GM23248 (cell line): Measurements from ENCODE around the gene GNL3. TPM values are rescaled to one million over a fixed set of nuclear protein-coding genes. Genes with fewer than 3 reads are reported as not detected.
"Not testable (repeated sequence)": the region's sequence is repeated elsewhere in the genome, so short reads cannot be mapped to it uniquely, and the experiment has no call there.

Experiments
- DNase-seq: peaks from one replicate; pipeline ENCODE4 v3.0.0-alpha.2; 2015
- H2AFZ ChIP-seq: fragments of 200-600 bp; sonication (generic); 2 replicates; pipeline ENCODE4 v1.6.1; 2016; ENCODE audit warnings: antibody characterized with exemption
- H3F3A ChIP-seq: fragments of 200-600 bp; sonication (generic); 2 replicates; pipeline ENCODE4 v1.6.1; 2016; ENCODE audit warnings: mild to moderate bottlenecking, antibody characterized with exemption, mixed run types; ENCODE audit not compliant: insufficient read depth
- H3K27ac ChIP-seq: fragments of 200-600 bp; sonication (generic); 2 replicates; pipeline ENCODE4 v1.5.1; 2016; ENCODE audit warnings: mild to moderate bottlenecking
- H3K27me3 ChIP-seq: fragments of 200-600 bp; sonication (generic); replicated peaks from 2 replicates; pipeline ENCODE4 v1.6.1; 2016; ENCODE audit warnings: mild to moderate bottlenecking; ENCODE audit not compliant: insufficient read depth
- H3K36me3 ChIP-seq: fragments of 200-600 bp; sonication (generic); 2 replicates; pipeline ENCODE4 v1.6.1; 2016; ENCODE audit warnings: low read depth, mild to moderate bottlenecking
- H3K4me1 ChIP-seq: fragments of 200-600 bp; sonication (generic); 2 replicates; pipeline ENCODE4 v1.6.1; 2016; ENCODE audit warnings: mild to moderate bottlenecking; ENCODE audit not compliant: insufficient read depth
- H3K4me2 ChIP-seq: fragments of 200-600 bp; sonication (generic); one replicate; pipeline ENCODE4 v1.6.1; 2016; ENCODE audit warnings: mild to moderate bottlenecking; ENCODE audit not compliant: unreplicated experiment
- H3K4me3 ChIP-seq: fragments of 200-600 bp; sonication (generic); 2 replicates; pipeline ENCODE4 v1.5.1; 2016; ENCODE audit warnings: mild to moderate bottlenecking
- H3K79me2 ChIP-seq: fragments of 200-600 bp; sonication (generic); 2 replicates; pipeline ENCODE4 v1.6.1; 2016; ENCODE audit warnings: mild to moderate bottlenecking; ENCODE audit not compliant: insufficient read depth
- H3K9ac ChIP-seq: fragments of 200-600 bp; sonication (generic); 2 replicates; pipeline ENCODE4 v1.6.1; 2016; ENCODE audit warnings: mild to moderate bottlenecking
- H3K9me2 ChIP-seq: fragments of 200-600 bp; sonication (generic); 2 replicates; pipeline ENCODE4 v1.6.1; 2016; ENCODE audit warnings: mixed run types, mild to moderate bottlenecking, moderate library complexity; ENCODE audit not compliant: insufficient read depth
- H3K9me3 ChIP-seq: fragments of 200-600 bp; sonication (generic); one replicate; pipeline ENCODE4 v1.6.1; 2017; ENCODE audit warnings: low read depth
- H4K20me1 ChIP-seq: fragments of 200-600 bp; sonication (generic); 2 replicates; pipeline ENCODE4 v1.6.0; 2016; ENCODE audit not compliant: insufficient read depth
- EZH2 ChIP-seq: fragments of 200-600 bp; sonication (generic); IDR thresholded peaks from 2 replicates; pipeline ENCODE4 v1.6.1; 2018; ENCODE audit warnings: antibody characterized with exemption, mild to moderate bottlenecking; ENCODE audit not compliant: insufficient read depth, poor library complexity, severe bottlenecking
- EZH2phosphoT487 ChIP-seq: fragments of 200-600 bp; sonication (generic); IDR thresholded peaks from 2 replicates; pipeline ENCODE4 v1.6.1; 2018; ENCODE audit warnings: antibody characterized with exemption, moderate library complexity, mild to moderate bottlenecking, low read depth; ENCODE audit not compliant: insufficient read depth
- WGBS, 2 experiments: methylation state at CpG; one replicate each; pipeline ENCODE4 v1.1.6; 2015 to 2017; ENCODE audit warnings: low lambda C conversion rate in 2 of 2, low coverage in 1 of 2; ENCODE audit errors: missing lambda C conversion rate in 2 of 2; 5-methylcytosine and 5-hydroxymethylcytosine counted together
- in situ Hi-C: fragments of 300-500 bp; cut with MboI; formaldehyde crosslinking; loops from 2 replicates; pipeline ENCODE4 v1.15.0; 2020
- polyA plus RNA-seq: library from polyadenylated mRNA; unstranded; fragments of >200 nt; fragmentation: Nextera tagmentation; extraction: Ambion mirVana; gene quantifications from 2 replicates; pipeline ENCODE4 v1.2.1, GENCODE V29; 2016
- total RNA-seq: library from RNA; depleted of rRNA; stranded (reverse); fragments of >200 nt; shearing (Covaris generic); gene quantifications from 2 replicates; pipeline ENCODE4 v1.2.3, GENCODE V29; 2014

GNL3 gene
- total and polyA plus RNA-seq, 2 experiments from 2014 or later = 98.8 to 108 TPM

GRCh38 chr3:52721730-52722008 lies 35.8 kb downstream of the GNL3 start:
- DNase-seq = no peak

GRCh38 chr3:52722491-52722890 lies 36.7 kb downstream of the GNL3 start:
- no peaks in the 10 kb centered on the region for H3K27me3 ChIP-seq
- H3K27ac ChIP-seq = no peak overlapping the region
- H3K9me3 ChIP-seq = no peaks in the 10 kb centered on the region
- in situ Hi-C loops = no loop called here
- no peaks in the 10 kb centered on the region for H3K79me2 ChIP-seq
- no peak overlapping the region for H3K4me2 ChIP-seq
- DNase-seq = peak; percentile 10
- H3F3A ChIP-seq = no peaks in the 10 kb centered on the region
- H2AFZ ChIP-seq = no peak overlapping the region
- H3K4me1 ChIP-seq = no peaks in the 10 kb centered on the region
- no peak overlapping the region for H3K9ac ChIP-seq
- H3K4me3 ChIP-seq = no peak overlapping the region
- H3K36me3 ChIP-seq = no peaks in the 10 kb centered on the region
- no peaks in the 10 kb centered on the region for H3K9me2 ChIP-seq
- H4K20me1 ChIP-seq = no peaks in the 10 kb centered on the region
- 90 to 94% methylated on average over 7 of the region's 7 CpGs for WGBS, 2 experiments
- TF ChIP-seq EZH2 = no peak
- TF ChIP-seq EZH2phosphoT487 = no peak

More at GRCh38 chr3:52721730-52722008, 35.8 kb downstream of the GNL3 start:
- H4K20me1 ChIP-seq = no peaks in the 10 kb centered on the region
- no peak overlapping the region for H3K4me2 ChIP-seq
- TF ChIP-seq EZH2 (no peak), EZH2phosphoT487 (no peak)
- no peaks in the 10 kb centered on the region for H3F3A ChIP-seq
- no peaks in the 10 kb centered on the region for H3K9me3 ChIP-seq
- no peaks in the 10 kb centered on the region for H3K27me3 ChIP-seq
- no peaks in the 10 kb centered on the region for H3K9me2 ChIP-seq
- no peak overlapping the region for H3K27ac ChIP-seq
- WGBS, 2 experiments = 100% methylated on average over 1 of the region's 1 CpG
- no peaks in the 10 kb centered on the region for H3K36me3 ChIP-seq
- H3K4me3 ChIP-seq = no peak overlapping the region
- H3K9ac ChIP-seq = no peak overlapping the region
- no peaks in the 10 kb centered on the region for H3K4me1 ChIP-seq
- no peaks in the 10 kb centered on the region for H3K79me2 ChIP-seq
- in situ Hi-C loops = no loop called here
- H2AFZ ChIP-seq = no peak overlapping the region

- 79 to 89% methylated on average over 5 of the region's 5 CpGs for WGBS, 2 experiments
- no peaks in the 10 kb centered on the region for H3K4me1 ChIP-seq
- H3K9ac ChIP-seq = no peak overlapping the region
- DNase-seq = no peak
- in situ Hi-C loops = no loop called here
- no peaks in the 10 kb centered on the region for H4K20me1 ChIP-seq
- no peaks in the 10 kb centered on the region for H3K79me2 ChIP-seq
- no peaks in the 10 kb centered on the region for H3K27me3 ChIP-seq
- no peak overlapping the region for H3K27ac ChIP-seq
- H2AFZ ChIP-seq = no peak overlapping the region
- no peak overlapping the region for H3K4me2 ChIP-seq
- H3K9me2 ChIP-seq = no peaks in the 10 kb centered on the region
- no peaks in the 10 kb centered on the region for H3F3A ChIP-seq
- TF ChIP-seq EZH2phosphoT487 = no peak
- TF ChIP-seq EZH2 = no peak
- H3K4me3 ChIP-seq = no peak overlapping the region
- H3K36me3 ChIP-seq = 0 out of 2 replicates have a peak, but pooled peaks cover 8% of the 10 kb centered on the region
- H3K9me3 ChIP-seq = no peaks in the 10 kb centered on the region
These were observed 38.1 kb downstream of the GNL3 start for GRCh38 chr3:52723935-52724334.

GRCh38 chr3:52724511-52724910 lies 38.7 kb downstream of the GNL3 start:
- in situ Hi-C loops = no loop called here
- WGBS, 2 experiments = 96 to 100% methylated on average over 1 of the region's 1 CpG
- H3K4me1 ChIP-seq = no peaks in the 10 kb centered on the region
- H3F3A ChIP-seq = no peaks in the 10 kb centered on the region
- no peak overlapping the region for H3K27ac ChIP-seq
- H3K4me2 ChIP-seq = no peak overlapping the region
- H3K36me3 ChIP-seq = 0 out of 2 replicates have a peak, but pooled peaks cover 8% of the 10 kb centered on the region
- no peak overlapping the region for H2AFZ ChIP-seq
- TF ChIP-seq EZH2phosphoT487 (no peak), EZH2 (no peak)
- no peaks in the 10 kb centered on the region for H3K79me2 ChIP-seq
- no peaks in the 10 kb centered on the region for H3K27me3 ChIP-seq
- H3K9ac ChIP-seq = no peak overlapping the region
- no peaks in the 10 kb centered on the region for H3K9me2 ChIP-seq
- DNase-seq = no peak
- H3K4me3 ChIP-seq = no peak overlapping the region
- H3K9me3 ChIP-seq = no peaks in the 10 kb centered on the region
- H4K20me1 ChIP-seq = no peaks in the 10 kb centered on the region

GRCh38 chr3:52728753-52729152 lies 42.9 kb downstream of the GNL3 start:
- WGBS, 2 experiments = 81 to 92% methylated on average over 3 of the region's 3 CpGs
- H3K9me3 ChIP-seq, H2AFZ ChIP-seq, H3K27ac ChIP-seq, H3K9me2 ChIP-seq, H3K9ac ChIP-seq, H3K4me3 ChIP-seq, H3K27me3 ChIP-seq, DNase-seq, H3K79me2 ChIP-seq, H3K4me2 ChIP-seq, in situ Hi-C loops, H3K4me1 ChIP-seq, H3F3A ChIP-seq, H4K20me1 ChIP-seq: not testable (repeated sequence)
- H3K36me3 ChIP-seq = peaks cover 22% of the 10 kb centered on the region
